ENCODE measurements around the gene TMEM107.
"Not testable (repeated sequence)": the region's sequence is repeated elsewhere in the genome, so short reads cannot be mapped to it uniquely, and the experiment has no call there.

Gene TMEM107

DNA sequence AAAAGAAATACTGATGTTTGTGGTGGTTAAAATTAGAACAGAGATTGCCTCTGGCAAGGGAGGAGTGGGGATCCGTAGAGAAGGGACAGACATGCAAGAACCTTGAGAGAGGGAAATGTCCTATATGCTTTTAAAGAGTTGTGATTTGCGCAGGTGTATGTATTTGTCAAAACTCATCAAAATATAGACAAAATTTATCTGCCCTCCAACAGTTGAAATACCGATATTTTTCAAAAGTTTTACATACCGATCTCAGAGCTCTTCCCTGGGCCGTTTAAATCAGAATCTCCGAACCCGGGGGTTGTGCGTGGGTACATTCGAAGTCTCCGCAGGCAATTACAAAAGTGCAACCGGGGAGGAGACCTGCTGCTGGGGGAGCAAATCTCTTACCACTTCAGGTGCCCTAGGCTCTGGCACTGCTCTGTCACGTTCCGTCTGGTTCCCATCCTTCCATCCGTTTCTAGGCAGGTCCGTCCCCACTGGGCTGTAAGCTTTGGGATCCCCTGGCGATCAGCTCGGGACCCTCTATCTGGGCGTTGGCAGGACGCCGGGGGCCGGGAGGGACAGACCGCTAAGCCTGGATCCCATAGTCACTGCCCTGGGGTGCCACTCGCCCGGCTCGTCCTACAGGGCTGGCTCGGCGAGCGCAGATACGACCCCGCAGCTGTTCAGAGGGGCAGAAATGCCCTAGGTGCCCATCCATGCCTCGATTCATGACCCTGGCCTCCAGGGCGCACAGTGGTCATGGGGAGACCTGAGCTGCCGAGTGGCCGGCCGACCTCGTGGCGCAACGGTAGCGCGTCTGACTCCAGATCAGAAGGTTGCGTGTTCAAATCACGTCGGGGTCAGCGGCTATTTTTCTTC is 9.6 kb upstream of the TMEM107 start:
- peak overlapping the region; percentile 56 for H2AFZ ChIP-seq (ENCODE audit: low read depth, low read length)

GRCh38 chr17:8176998-8177731 is 985 bp upstream of the TMEM107 start:
- Histone ChIP-seq H3K9me3 (ENCODE audit: low read length) (no peaks in the 10 kb centered on the region), H3K4me1 (ENCODE audit: insufficient read depth, low read length) (peaks cover 23% of the 10 kb centered on the region), H3K36me3 (ENCODE audit: insufficient read depth, low read length) (no peaks in the 10 kb centered on the region), H3K27me3 (ENCODE audit: insufficient read depth, low read length) (no peaks in the 10 kb centered on the region), H2AFZ (ENCODE audit: low read depth, low read length) (peak overlapping the region; percentile 46), H3K4me3 (ENCODE audit: low read length) (peak overlapping the region; percentile 64)

More for the DNA sequence above, 9.6 kb upstream of the TMEM107 start:
- Histone ChIP-seq H3K36me3 (ENCODE audit: insufficient read depth, low read length) (no peaks in the 10 kb centered on the region), H3K4me1 (ENCODE audit: insufficient read depth, low read length) (peaks cover 17% of the 10 kb centered on the region), H3K27me3 (ENCODE audit: insufficient read depth, low read length) (no peaks in the 10 kb centered on the region), H3K4me3 (ENCODE audit: low read length) (peak overlapping the region; percentile 65), H3K9me3 (ENCODE audit: low read length) (no peaks in the 10 kb centered on the region)

DNA sequence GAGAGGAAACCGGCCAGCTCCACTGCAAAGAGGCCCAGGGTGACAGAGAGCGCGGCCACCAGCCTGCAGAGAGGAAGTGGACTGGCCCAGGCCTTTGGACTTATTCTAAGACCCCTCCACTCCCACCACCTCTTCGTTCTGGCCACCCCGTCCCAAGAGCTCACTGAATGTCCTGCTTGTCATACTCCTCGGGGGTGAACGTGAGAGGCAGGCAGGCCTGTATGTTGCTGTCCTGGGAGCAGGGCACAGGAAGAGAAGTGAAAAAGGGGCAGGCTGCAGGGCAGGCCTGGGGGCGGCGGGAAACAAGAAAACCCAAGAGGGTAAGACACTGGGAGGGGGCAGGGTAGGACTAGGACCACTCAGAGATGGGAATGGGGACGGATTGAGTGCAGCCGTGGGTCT is 384 bp downstream of the TMEM107 start:
- Histone ChIP-seq H3K9me3 (ENCODE audit: low read length) (no peaks in the 10 kb centered on the region), H2AFZ (ENCODE audit: low read depth, low read length) (peak overlapping the region; percentile 46), H3K4me1 (ENCODE audit: insufficient read depth, low read length) (peaks cover 23% of the 10 kb centered on the region), H3K27me3 (ENCODE audit: insufficient read depth, low read length) (no peaks in the 10 kb centered on the region), H3K4me3 (ENCODE audit: low read length) (peak overlapping the region; percentile 64), H3K36me3 (ENCODE audit: insufficient read depth, low read length) (no peaks in the 10 kb centered on the region)

DNA sequence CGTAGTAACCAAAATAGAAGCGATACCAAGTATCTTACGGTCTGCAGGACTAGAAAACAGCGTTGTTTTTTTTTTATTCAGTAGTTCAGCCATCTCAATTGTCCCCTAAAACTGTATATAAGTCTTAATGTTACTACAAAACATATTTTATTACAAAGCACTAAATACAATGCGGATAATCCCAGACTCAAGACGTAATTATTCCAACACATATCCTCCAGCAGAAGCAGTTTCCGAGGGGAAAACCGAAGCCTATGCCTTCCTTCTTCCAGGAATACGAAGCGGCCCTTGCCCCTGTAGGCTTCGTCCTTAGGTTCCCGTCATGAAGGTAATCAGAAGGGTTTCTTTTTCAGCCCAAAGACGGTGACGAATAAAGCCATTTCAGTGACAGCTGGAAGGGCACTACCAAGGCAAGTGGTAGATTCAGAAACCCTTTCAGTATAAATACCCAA is 2.3 kb downstream of the TMEM107 start:
- Histone ChIP-seq H2AFZ (ENCODE audit: low read depth, low read length) (peak overlapping the region; percentile 72), H3K4me1 (ENCODE audit: insufficient read depth, low read length) (peaks cover 23% of the 10 kb centered on the region), H3K27me3 (ENCODE audit: insufficient read depth, low read length) (no peaks in the 10 kb centered on the region), H3K4me3 (ENCODE audit: low read length) (peak overlapping the region; percentile 60), H3K36me3 (ENCODE audit: insufficient read depth, low read length) (no peaks in the 10 kb centered on the region), H3K9me3 (ENCODE audit: low read length) (no peaks in the 10 kb centered on the region)

- Histone ChIP-seq H2AFZ (ENCODE audit: low read depth, low read length) (peak overlapping the region; percentile 72), H3K4me1 (ENCODE audit: insufficient read depth, low read length) (peaks cover 23% of the 10 kb centered on the region), H3K27me3 (ENCODE audit: insufficient read depth, low read length) (no peaks in the 10 kb centered on the region), H3K4me3 (ENCODE audit: low read length) (peak overlapping the region; percentile 60), H3K36me3 (ENCODE audit: insufficient read depth, low read length) (no peaks in the 10 kb centered on the region), H3K9me3 (ENCODE audit: low read length) (no peaks in the 10 kb centered on the region)
Observed at GRCh38 chr17:8173056-8173870, 2.9 kb downstream of the TMEM107 start.

GRCh38 chr17:8170186-8170585 is 6.0 kb downstream of the TMEM107 start:
- H3K4me1 ChIP-seq (ENCODE audit: insufficient read depth, low read length); H3K9me3 ChIP-seq (ENCODE audit: low read length); H3K36me3 ChIP-seq (ENCODE audit: insufficient read depth, low read length); H3K4me3 ChIP-seq (ENCODE audit: low read length); H3K27me3 ChIP-seq (ENCODE audit: insufficient read depth, low read length); H2AFZ ChIP-seq (ENCODE audit: low read depth, low read length): not testable (repeated sequence)

DNA sequence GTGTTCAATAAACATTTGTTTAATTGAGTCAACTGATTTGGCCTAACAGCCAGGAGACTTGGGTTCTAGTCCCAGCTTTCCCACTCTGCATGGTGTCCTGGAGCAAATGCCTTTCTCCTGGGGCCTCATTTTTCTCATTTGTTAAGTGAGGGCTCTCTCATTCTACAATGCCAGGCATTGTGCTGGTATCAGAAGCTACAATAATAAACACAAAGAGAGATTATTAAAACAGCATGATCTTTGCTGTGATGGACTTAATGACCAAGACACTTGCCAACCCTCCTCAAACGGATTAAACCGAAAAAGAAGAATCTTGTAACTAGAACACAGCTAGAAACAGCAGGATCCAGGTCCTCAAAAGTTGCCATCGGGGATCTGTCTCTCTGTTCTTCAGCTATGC is 8.7 kb downstream of the TMEM107 start:
- Histone ChIP-seq H3K4me1 (ENCODE audit: insufficient read depth, low read length) (peaks cover 17% of the 10 kb centered on the region), H2AFZ (ENCODE audit: low read depth, low read length) (no peak overlapping the region), H3K9me3 (ENCODE audit: low read length) (no peaks in the 10 kb centered on the region), H3K27me3 (ENCODE audit: insufficient read depth, low read length) (no peaks in the 10 kb centered on the region), H3K36me3 (ENCODE audit: insufficient read depth, low read length) (no peaks in the 10 kb centered on the region), H3K4me3 (ENCODE audit: low read length) (no peak overlapping the region)

DNA sequence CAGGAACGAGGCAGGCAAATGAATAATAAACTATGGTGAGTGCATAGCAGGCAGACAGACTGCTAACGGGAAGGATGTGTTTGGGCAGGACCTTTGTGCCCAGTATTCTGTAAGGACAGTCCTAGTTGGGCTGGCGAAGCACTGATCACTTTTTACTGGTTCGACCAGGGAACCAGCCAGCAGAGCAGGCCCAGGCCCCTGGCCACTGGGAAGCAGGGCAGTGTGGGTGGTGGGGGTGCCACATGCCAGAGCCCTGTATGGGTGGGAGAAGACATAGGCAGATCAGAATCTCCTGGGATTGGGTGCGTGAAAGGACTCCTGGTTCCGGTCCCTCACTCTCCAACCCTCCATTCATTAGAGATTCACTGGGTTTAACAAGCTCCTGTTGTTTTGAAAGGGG is 9.4 kb downstream of the TMEM107 start:
- Histone ChIP-seq H3K36me3 (ENCODE audit: insufficient read depth, low read length) (peaks cover 1% of the 10 kb centered on the region), H3K9me3 (ENCODE audit: low read length) (no peaks in the 10 kb centered on the region), H2AFZ (ENCODE audit: low read depth, low read length) (no peak overlapping the region), H3K27me3 (ENCODE audit: insufficient read depth, low read length) (no peaks in the 10 kb centered on the region), H3K4me3 (ENCODE audit: low read length) (no peak overlapping the region), H3K4me1 (ENCODE audit: insufficient read depth, low read length) (peaks cover 20% of the 10 kb centered on the region)

DNA sequence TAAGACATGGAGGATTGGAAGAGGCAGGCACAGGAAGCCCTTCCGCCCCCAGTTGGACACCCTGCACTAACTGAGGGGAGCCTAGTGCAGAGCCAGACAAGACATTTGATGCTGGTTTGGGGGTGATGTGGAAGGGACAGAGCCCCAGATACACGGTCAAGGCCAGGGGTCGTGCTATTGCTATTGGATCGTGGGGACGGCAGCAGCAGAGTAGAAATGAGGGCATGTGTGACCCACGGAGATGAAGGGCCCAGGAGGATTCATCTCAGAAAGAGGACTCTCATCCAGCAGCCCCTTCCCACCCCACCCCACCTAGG is 11.4 kb downstream of the TMEM107 start:
- no peaks in the 10 kb centered on the region for H3K9me3 ChIP-seq (ENCODE audit: low read length)
- peaks cover 39% of the 10 kb centered on the region for H3K4me1 ChIP-seq (ENCODE audit: insufficient read depth, low read length)

DNA sequence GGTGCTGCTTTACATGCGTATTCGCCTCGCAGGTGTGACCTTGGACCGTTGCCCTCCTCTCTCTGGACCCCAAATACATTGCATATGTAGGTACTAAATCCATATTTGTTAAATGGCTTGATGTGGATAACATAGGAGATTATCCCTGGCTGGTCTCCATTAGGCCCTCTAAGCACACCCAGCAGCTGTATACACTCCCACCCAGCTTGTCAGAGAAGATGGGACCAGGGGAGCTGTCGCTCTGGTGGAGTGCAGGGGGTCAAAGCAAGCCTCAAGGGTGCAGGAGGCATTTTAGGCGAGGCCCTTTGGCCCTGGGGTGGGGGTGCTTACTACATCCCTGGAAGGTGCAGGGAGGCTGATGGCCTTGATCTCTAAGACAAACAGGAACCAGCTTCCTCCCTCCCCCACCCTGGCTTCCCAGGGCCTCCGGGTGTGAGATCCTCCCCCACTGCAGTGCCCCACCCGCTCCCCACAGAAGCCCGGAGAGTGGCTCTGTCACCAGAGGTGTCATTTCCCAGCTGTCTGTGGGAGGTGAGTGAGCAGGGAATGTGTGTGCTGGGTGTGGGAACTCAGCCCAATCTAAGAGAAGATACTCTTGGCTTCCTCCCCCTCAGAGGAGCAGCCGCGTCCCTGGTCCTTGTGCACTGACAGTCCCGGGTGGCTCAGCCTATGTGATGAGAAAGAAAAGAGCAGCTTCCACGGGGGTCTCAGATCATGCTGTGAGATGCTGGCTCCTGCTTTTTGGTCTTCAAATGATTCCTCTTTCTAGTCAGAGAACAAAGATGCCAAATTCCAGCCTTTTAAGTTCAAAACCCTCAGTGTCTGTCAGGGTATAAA is 12.0 kb downstream of the TMEM107 start:
- H2AFZ ChIP-seq (ENCODE audit: low read depth, low read length) = no peak overlapping the region
- peaks cover 44% of the 10 kb centered on the region for H3K4me1 ChIP-seq (ENCODE audit: insufficient read depth, low read length)
- no peaks in the 10 kb centered on the region for H3K27me3 ChIP-seq (ENCODE audit: insufficient read depth, low read length)
- H3K4me3 ChIP-seq (ENCODE audit: low read length) = peak overlapping the region; percentile 77
- H3K36me3 ChIP-seq (ENCODE audit: insufficient read depth, low read length) = peaks cover 22% of the 10 kb centered on the region
- no peaks in the 10 kb centered on the region for H3K9me3 ChIP-seq (ENCODE audit: low read length)

More for the DNA sequence above, 11.4 kb downstream of the TMEM107 start:
- peak overlapping the region; percentile 77 for H3K4me3 ChIP-seq (ENCODE audit: low read length)
- peaks cover 16% of the 10 kb centered on the region for H3K36me3 ChIP-seq (ENCODE audit: insufficient read depth, low read length)
- H3K27me3 ChIP-seq (ENCODE audit: insufficient read depth, low read length) = no peaks in the 10 kb centered on the region
- no peak overlapping the region for H2AFZ ChIP-seq (ENCODE audit: low read depth, low read length)

- no peaks in the 10 kb centered on the region for H3K9me3 ChIP-seq (ENCODE audit: low read length)
- peak overlapping the region; percentile 77 for H3K4me3 ChIP-seq (ENCODE audit: low read length)
- no peaks in the 10 kb centered on the region for H3K27me3 ChIP-seq (ENCODE audit: insufficient read depth, low read length)
- H3K36me3 ChIP-seq (ENCODE audit: insufficient read depth, low read length) = peaks cover 26% of the 10 kb centered on the region
- H3K4me1 ChIP-seq (ENCODE audit: insufficient read depth, low read length) = peaks cover 44% of the 10 kb centered on the region
- H2AFZ ChIP-seq (ENCODE audit: low read depth, low read length) = no peak overlapping the region
Observed at GRCh38 chr17:8162997-8163977, 12.9 kb downstream of the TMEM107 start.

All from neuron (in vitro differentiated cells).